Colonic mucosa (tissue), 4 donors: ENCODE measurements around the gene SLC7A14. TPM values are rescaled to one million over a fixed set of nuclear protein-coding genes. Genes with fewer than 3 reads are reported as not detected.

Experiments
- DNase-seq: peaks from one replicate; pipeline ENCODE4 v3.0.0-alpha.2; 2020
- H3K27ac ChIP-seq: fragments of 200-600 bp; one replicate; pipeline ENCODE4 v1.8.0; 2021
- H3K27me3 ChIP-seq: fragments of 200-600 bp; one replicate; pipeline ENCODE4 v1.8.0; 2021
- H3K36me3 ChIP-seq: fragments of 200-600 bp; one replicate; pipeline ENCODE4 v1.8.0; 2021
- H3K4me1 ChIP-seq: fragments of 200-600 bp; one replicate; pipeline ENCODE4 v1.8.0; 2021; ENCODE audit warnings: mild to moderate bottlenecking
- H3K4me3 ChIP-seq: fragments of 200-600 bp; one replicate; pipeline ENCODE4 v1.8.0; 2021
- H3K9ac ChIP-seq, 2 donors: one replicate each; pipeline ENCODE4 v1.7.0; 2013; ENCODE audit warnings: control low read depth in 2 of 2, low read depth in 2 of 2, low read length in 2 of 2
- H3K9me3 ChIP-seq: fragments of 200-600 bp; one replicate; pipeline ENCODE4 v1.8.0; 2021
- intact Hi-C: fragments of 100-400 bp; cut with DNase I; formaldehyde crosslinking; loops from one replicate; pipeline ENCODE4 v1.14.1; 2022
- total RNA-seq, 2 donors: library from RNA; stranded (reverse); fragmentation: NEBNext Ultra II Directional in 1 of 2; extraction: Animal tissue kit (Norgen Biotek cat#: 25700) in 1 of 2; gene quantifications; one replicate each; pipeline ENCODE4 v1.2.1, GENCODE V29; 2021
- TF ChIP-seq, protein P1 (sequence below): fragments of 200-600 bp; IDR thresholded peaks from one replicate; pipeline ENCODE4 v1.8.0; 2022; ENCODE audit warnings: antibody characterized with exemption, mild to moderate bottlenecking
- donor health status: healthy.
- donor health status: DM: no; HTN: no; CAD: no.
- donor health status: DM: no; HTN: no; CAD: no.

The SLC7A14 gene
- total RNA-seq, 2 donors from 2014 or later, result 0.05 to 0.56 TPM

DNA sequence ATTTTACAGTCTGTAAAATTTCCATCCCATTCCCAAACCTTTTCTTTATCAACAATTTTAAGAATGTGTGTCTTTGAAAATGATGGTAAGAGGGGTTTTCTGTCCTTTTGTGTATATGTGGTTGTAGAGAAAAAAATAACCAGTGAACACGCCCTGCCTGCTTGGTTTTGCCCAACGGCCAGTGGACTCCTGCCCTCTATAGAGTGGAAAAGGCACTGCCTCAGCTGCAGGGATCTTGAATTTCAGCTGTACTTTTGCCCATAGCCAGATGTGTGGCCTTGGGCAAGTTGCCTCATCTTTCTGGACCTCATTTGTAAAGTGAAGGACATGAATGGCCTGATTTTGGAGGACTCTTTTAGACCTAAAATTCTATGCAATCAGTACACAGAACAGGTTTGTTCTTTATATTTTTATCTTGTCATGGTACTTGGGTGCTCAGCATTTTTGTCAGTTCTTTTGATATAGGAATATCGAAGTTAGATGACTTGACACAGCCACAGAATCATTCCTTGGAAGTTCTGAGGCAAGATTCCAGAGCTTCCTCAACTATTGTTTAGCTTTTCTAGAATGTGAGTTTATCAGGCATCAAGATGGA lies 86.2 kb downstream of the SLC7A14 start:
- no peaks in the 10 kb centered on the region for H3K4me1 ChIP-seq
- H3K9ac ChIP-seq, result no peak overlapping the region
- no peaks in the 10 kb centered on the region for H3K36me3 ChIP-seq
- DNase-seq, result peak; percentile 27
- H3K27ac ChIP-seq, result no peak overlapping the region
- no peaks in the 10 kb centered on the region for H3K9me3 ChIP-seq
- H3K27me3 ChIP-seq, result no peaks in the 10 kb centered on the region
- intact Hi-C loops, result no loop called here
- no peak overlapping the region for H3K4me3 ChIP-seq
- TF ChIP-seq, protein P1, sequence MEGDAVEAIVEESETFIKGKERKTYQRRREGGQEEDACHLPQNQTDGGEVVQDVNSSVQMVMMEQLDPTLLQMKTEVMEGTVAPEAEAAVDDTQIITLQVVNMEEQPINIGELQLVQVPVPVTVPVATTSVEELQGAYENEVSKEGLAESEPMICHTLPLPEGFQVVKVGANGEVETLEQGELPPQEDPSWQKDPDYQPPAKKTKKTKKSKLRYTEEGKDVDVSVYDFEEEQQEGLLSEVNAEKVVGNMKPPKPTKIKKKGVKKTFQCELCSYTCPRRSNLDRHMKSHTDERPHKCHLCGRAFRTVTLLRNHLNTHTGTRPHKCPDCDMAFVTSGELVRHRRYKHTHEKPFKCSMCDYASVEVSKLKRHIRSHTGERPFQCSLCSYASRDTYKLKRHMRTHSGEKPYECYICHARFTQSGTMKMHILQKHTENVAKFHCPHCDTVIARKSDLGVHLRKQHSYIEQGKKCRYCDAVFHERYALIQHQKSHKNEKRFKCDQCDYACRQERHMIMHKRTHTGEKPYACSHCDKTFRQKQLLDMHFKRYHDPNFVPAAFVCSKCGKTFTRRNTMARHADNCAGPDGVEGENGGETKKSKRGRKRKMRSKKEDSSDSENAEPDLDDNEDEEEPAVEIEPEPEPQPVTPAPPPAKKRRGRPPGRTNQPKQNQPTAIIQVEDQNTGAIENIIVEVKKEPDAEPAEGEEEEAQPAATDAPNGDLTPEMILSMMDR, result peak; percentile 42

DNA sequence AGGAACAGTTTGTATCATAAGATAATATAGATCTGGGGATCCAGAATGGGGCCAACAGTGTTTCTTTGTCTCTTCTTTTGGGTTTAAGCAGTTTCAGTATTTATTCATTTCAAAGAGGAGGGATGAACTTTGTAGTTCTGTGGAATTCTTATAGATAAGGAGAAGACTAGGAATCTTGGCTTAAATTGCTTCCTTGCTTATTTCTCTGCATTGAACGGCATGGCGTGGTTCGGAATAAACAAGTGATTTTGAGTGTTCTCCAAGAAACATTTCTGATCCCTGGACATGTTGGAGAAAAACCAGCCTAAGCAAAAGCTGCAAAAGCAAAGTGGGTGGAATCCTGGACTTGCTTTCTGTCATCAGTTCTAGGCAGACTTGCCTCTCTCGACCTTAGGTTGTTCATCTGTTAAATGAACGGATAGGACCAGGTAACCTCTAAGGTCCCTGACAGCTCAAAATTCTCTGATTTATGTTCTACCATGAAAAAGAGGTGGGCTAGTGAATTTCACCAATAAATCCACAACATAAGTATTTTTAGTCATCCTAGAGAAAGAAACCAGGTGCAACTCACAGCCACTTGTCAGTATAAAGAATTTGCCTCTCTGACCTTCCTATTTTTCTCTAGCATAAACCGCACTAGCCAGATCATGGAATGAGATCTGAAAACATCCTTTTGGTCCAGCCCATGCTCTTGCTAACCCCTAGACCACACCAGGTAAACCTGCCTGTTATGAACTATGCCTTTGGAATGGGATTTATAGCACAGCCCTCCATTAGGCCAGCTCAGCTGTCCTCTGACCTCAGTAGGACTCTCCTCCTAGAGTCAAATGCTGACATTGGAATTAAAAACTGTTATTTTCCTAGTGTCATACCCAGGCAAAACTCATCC lies 88.4 kb downstream of the SLC7A14 start:
- Histone ChIP-seq H3K4me1 (no peaks in the 10 kb centered on the region), H3K9me3 (no peaks in the 10 kb centered on the region), H3K9ac (no peak overlapping the region), H3K27ac (no peak overlapping the region), H3K4me3 (no peak overlapping the region), H3K36me3 (no peaks in the 10 kb centered on the region), H3K27me3 (no peaks in the 10 kb centered on the region)
- intact Hi-C loops, result no loop called here
- DNase-seq, result no peak
- TF ChIP-seq, protein P1, result no peak

DNA sequence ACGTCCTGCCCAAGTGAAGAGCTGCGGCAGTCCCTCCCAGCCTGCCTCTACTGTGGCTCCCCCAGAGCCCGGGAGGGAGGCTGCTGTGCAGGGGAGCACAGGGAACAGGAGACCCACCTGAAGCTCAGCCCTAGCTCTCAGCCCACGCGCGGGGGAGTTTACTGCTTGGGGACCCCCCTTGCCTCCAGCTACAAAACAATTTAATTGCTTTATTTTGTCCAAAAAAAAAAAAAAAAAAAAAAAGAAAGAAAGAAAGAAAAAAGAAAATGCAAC lies 89.1 kb downstream of the SLC7A14 start:
- intact Hi-C loops, result no loop called here
- Histone ChIP-seq H3K36me3 (no peaks in the 10 kb centered on the region), H3K9ac (no peak overlapping the region), H3K4me1 (no peaks in the 10 kb centered on the region), H3K4me3 (no peak overlapping the region), H3K27me3 (no peaks in the 10 kb centered on the region), H3K27ac (no peak overlapping the region), H3K9me3 (no peaks in the 10 kb centered on the region)
- no peak for DNase-seq
- TF ChIP-seq, protein P1, result no peak

DNA sequence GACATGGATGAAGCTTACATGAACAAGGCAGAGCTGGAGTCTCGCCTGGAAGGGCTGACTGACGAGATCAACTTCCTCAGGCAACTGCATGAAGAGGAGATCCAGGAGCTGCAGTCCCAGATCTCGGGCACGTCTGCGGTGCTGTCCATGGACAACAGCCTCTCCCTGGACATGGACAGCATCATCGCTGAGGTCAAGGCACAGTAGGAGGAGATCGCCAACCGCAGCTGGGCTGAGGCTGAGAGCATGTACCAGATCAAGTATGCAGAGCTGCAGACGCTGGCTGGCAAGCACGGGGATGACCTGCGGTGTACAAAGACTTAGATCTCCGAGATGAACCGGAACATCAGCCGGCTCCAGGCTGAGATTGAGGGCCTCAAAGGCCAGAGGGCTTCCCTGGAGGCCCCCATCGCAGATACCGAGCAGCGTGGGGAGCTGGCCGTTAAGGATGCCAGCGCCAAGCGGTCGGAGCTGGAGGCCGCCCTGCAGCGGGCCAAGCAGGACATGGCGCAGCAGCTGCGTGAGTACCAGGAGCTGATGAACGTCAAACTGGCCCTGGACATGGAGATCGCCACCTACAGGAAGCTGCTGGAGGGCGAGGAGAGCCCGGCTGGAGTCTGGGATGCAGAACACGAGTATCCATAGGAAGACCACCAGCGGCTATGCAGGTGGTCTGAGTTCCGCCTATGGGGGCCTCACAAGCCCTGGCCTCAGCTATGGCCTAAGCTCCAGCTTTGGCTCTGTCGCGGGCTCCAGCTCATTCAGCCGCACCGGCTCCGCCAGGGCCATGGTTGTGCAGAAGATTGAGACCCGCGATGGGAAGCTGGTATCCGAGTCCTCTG lies 89.6 kb downstream of the SLC7A14 start:
- no peak for DNase-seq

DNA sequence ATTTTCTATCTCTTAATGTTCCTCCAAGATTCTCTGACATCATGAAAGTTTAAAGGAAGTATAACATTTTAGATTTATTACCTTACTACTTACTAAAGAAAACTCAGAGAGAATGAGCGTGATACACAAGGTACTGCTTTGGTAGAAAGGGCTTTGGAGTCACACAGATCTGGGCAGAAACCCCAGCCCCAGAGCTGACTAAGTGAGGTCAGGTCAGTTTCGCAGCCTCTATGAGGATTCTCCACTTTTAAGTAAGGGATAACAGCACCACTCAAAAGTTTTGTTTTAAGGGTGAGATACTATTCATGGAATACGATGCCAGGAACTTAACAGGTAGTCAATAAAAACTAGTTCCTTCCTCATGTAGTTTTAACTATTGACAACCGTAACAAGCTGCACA lies 91.1 kb downstream of the SLC7A14 start:
- Histone ChIP-seq H3K9me3 (no peaks in the 10 kb centered on the region), H3K27ac (no peak overlapping the region), H3K9ac (no peak overlapping the region), H3K27me3 (no peaks in the 10 kb centered on the region), H3K4me3 (no peak overlapping the region), H3K36me3 (no peaks in the 10 kb centered on the region), H3K4me1 (no peaks in the 10 kb centered on the region)
- TF ChIP-seq, protein P1, result no peak
- no peak for DNase-seq
- intact Hi-C loops, result no loop called here

More for the DNA sequence above, 89.6 kb downstream of the SLC7A14 start:
- Histone ChIP-seq H3K9ac (no peak overlapping the region), H3K4me1 (no peaks in the 10 kb centered on the region), H3K9me3 (no peaks in the 10 kb centered on the region), H3K27ac (no peak overlapping the region), H3K36me3 (no peaks in the 10 kb centered on the region), H3K27me3 (no peaks in the 10 kb centered on the region), H3K4me3 (no peak overlapping the region)
- intact Hi-C loops, result no loop called here
- TF ChIP-seq, protein P1, result no peak
